Measurements from ENCODE around the gene LCN2. TPM values are rescaled to one million over a fixed set of nuclear protein-coding genes. Genes with fewer than 3 reads are reported as not detected.

The LCN2 gene
- total RNA-seq, 1 experiment from 2014 or later = 1.3 TPM

- TF ChIP-seq, protein P1, sequence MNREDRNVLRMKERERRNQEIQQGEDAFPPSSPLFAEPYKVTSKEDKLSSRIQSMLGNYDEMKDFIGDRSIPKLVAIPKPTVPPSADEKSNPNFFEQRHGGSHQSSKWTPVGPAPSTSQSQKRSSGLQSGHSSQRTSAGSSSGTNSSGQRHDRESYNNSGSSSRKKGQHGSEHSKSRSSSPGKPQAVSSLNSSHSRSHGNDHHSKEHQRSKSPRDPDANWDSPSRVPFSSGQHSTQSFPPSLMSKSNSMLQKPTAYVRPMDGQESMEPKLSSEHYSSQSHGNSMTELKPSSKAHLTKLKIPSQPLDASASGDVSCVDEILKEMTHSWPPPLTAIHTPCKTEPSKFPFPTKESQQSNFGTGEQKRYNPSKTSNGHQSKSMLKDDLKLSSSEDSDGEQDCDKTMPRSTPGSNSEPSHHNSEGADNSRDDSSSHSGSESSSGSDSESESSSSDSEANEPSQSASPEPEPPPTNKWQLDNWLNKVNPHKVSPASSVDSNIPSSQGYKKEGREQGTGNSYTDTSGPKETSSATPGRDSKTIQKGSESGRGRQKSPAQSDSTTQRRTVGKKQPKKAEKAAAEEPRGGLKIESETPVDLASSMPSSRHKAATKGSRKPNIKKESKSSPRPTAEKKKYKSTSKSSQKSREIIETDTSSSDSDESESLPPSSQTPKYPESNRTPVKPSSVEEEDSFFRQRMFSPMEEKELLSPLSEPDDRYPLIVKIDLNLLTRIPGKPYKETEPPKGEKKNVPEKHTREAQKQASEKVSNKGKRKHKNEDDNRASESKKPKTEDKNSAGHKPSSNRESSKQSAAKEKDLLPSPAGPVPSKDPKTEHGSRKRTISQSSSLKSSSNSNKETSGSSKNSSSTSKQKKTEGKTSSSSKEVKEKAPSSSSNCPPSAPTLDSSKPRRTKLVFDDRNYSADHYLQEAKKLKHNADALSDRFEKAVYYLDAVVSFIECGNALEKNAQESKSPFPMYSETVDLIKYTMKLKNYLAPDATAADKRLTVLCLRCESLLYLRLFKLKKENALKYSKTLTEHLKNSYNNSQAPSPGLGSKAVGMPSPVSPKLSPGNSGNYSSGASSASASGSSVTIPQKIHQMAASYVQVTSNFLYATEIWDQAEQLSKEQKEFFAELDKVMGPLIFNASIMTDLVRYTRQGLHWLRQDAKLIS (CRISPR knock-in tag; IDR thresholded peaks at IDR 0.05; ENCODE audit: borderline replicate concordance) = no peak
- TF ChIP-seq ZSCAN18 (CRISPR knock-in tag; IDR thresholded peaks at IDR 0.05) (no peak), USF1 (CRISPR knock-in tag; IDR thresholded peaks at IDR 0.05) (no peak), ZNF263 (CRISPR knock-in tag; IDR thresholded peaks at IDR 0.05; ENCODE audit: low read depth) (no peak)
Observed at GRCh38 chr9:128190516-128191405, 41.5 kb downstream of the LCN2 start (continued).

GRCh38 chr9:128191406-128192046 lies 42.3 kb downstream of the LCN2 start, which contains the start of gene CIZ1:
CIZ1 (minus strand) TSS chr9:128191572; CDS start chr9:128190857, 715 bp downstream.
- DNase-seq (ENCODE audit: low spot score) (peak; percentile 75), ATAC-seq (peak; percentile 91)
- POLR2A ChIA-PET = no interaction called here
- no peaks in the 10 kb centered on the region for H3K9me3 Mint-ChIP-seq
- CTCF ChIA-PET = interaction anchor here (0.5 to 3.6 kb wide), 15 partner anchors 9 to 620 kb away, joined by 3 to 18 read pairs (median 6); partner anchors contain the start of genes BBLN and CERCAM
- H3K36me3 Mint-ChIP-seq = peaks cover 16% of the 10 kb centered on the region
- peak within 1 kb of the TSS; percentile 90 for H3K4me3 Mint-ChIP-seq
- no peak within 1 kb of the TSS for H3K27ac Mint-ChIP-seq
- H3K27me3 Mint-ChIP-seq (ENCODE audit: low read depth) = peaks cover 10% of the 10 kb centered on the region
- peaks cover 11% of the 10 kb centered on the region for H3K4me1 Mint-ChIP-seq
- TF ChIP-seq, protein P2, sequence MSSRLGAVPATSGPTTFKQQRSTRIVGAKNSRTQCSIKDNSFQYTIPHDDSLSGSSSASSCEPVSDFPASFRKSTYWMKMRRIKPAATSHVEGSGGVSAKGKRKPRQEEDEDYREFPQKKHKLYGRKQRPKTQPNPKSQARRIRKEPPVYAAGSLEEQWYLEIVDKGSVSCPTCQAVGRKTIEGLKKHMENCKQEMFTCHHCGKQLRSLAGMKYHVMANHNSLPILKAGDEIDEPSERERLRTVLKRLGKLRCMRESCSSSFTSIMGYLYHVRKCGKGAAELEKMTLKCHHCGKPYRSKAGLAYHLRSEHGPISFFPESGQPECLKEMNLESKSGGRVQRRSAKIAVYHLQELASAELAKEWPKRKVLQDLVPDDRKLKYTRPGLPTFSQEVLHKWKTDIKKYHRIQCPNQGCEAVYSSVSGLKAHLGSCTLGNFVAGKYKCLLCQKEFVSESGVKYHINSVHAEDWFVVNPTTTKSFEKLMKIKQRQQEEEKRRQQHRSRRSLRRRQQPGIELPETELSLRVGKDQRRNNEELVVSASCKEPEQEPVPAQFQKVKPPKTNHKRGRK (CRISPR knock-in tag; IDR thresholded peaks at IDR 0.05; ENCODE audit: borderline replicate concordance) = no peak
- TF ChIP-seq, protein P3, sequence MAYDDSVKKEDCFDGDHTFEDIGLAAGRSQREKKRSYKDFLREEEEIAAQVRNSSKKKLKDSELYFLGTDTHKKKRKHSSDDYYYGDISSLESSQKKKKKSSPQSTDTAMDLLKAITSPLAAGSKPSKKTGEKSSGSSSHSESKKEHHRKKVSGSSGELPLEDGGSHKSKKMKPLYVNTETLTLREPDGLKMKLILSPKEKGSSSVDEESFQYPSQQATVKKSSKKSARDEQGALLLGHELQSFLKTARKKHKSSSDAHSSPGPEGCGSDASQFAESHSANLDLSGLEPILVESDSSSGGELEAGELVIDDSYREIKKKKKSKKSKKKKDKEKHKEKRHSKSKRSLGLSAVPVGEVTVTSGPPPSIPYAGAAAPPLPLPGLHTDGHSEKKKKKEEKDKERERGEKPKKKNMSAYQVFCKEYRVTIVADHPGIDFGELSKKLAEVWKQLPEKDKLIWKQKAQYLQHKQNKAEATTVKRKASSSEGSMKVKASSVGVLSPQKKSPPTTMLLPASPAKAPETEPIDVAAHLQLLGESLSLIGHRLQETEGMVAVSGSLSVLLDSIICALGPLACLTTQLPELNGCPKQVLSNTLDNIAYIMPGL (CRISPR knock-in tag; IDR thresholded peaks at IDR 0.05) = peak; percentile 99
- TF ChIP-seq, protein P4, sequence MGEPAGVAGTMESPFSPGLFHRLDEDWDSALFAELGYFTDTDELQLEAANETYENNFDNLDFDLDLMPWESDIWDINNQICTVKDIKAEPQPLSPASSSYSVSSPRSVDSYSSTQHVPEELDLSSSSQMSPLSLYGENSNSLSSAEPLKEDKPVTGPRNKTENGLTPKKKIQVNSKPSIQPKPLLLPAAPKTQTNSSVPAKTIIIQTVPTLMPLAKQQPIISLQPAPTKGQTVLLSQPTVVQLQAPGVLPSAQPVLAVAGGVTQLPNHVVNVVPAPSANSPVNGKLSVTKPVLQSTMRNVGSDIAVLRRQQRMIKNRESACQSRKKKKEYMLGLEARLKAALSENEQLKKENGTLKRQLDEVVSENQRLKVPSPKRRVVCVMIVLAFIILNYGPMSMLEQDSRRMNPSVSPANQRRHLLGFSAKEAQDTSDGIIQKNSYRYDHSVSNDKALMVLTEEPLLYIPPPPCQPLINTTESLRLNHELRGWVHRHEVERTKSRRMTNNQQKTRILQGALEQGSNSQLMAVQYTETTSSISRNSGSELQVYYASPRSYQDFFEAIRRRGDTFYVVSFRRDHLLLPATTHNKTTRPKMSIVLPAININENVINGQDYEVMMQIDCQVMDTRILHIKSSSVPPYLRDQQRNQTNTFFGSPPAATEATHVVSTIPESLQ (CRISPR knock-in tag; IDR thresholded peaks at IDR 0.05) = no peak
- TF ChIP-seq GRHL2 (CRISPR knock-in tag; IDR thresholded peaks at IDR 0.05; ENCODE audit: insufficient replicate concordance, severe bottlenecking) (no peak), NFE2L1 (CRISPR knock-in tag; IDR thresholded peaks at IDR 0.05) (peak; percentile 11; the same call in 1 of the 2 replicates), ZNF219 (CRISPR knock-in tag; IDR thresholded peaks at IDR 0.05; ENCODE audit: borderline replicate concordance) (peak; percentile 44; the same call in 1 of the 2 replicates), ZNF671 (CRISPR knock-in tag; IDR thresholded peaks at IDR 0.05) (no peak), ZNF416 (CRISPR knock-in tag; IDR thresholded peaks at IDR 0.05) (no peak), FOXJ3 (CRISPR knock-in tag; IDR thresholded peaks at IDR 0.05; ENCODE audit: borderline replicate concordance) (no peak)
- TF ChIP-seq, protein P5, sequence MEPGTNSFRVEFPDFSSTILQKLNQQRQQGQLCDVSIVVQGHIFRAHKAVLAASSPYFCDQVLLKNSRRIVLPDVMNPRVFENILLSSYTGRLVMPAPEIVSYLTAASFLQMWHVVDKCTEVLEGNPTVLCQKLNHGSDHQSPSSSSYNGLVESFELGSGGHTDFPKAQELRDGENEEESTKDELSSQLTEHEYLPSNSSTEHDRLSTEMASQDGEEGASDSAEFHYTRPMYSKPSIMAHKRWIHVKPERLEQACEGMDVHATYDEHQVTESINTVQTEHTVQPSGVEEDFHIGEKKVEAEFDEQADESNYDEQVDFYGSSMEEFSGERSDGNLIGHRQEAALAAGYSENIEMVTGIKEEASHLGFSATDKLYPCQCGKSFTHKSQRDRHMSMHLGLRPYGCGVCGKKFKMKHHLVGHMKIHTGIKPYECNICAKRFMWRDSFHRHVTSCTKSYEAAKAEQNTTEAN (CRISPR knock-in tag; IDR thresholded peaks at IDR 0.05) = peak; percentile 37; the same call in 1 of the 2 replicates
- TF ChIP-seq, protein P6, sequence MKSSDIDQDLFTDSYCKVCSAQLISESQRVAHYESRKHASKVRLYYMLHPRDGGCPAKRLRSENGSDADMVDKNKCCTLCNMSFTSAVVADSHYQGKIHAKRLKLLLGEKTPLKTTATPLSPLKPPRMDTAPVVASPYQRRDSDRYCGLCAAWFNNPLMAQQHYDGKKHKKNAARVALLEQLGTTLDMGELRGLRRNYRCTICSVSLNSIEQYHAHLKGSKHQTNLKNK (CRISPR knock-in tag; IDR thresholded peaks at IDR 0.05) = no peak
- TF ChIP-seq, protein P7, sequence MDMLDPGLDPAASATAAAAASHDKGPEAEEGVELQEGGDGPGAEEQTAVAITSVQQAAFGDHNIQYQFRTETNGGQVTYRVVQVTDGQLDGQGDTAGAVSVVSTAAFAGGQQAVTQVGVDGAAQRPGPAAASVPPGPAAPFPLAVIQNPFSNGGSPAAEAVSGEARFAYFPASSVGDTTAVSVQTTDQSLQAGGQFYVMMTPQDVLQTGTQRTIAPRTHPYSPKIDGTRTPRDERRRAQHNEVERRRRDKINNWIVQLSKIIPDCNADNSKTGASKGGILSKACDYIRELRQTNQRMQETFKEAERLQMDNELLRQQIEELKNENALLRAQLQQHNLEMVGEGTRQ (CRISPR knock-in tag; IDR thresholded peaks at IDR 0.05) = no peak

All from WTC11 (cell line).